Panc1 (cell line): Measurements from ENCODE around the gene FOXG1. TPM values are rescaled to one million over a fixed set of nuclear protein-coding genes. Genes with fewer than 3 reads are reported as not detected.

Experiments
- ATAC-seq: fragments of 200-7000 bp; cut with Tn5 transposase; 2 replicates; pipeline ENCODE4 v1.9.1; 2020; ENCODE audit warnings: mild to moderate bottlenecking, moderate library complexity
- Bru-seq: library from RNA; stranded (reverse); fragments of 400-500 nt; gene quantifications from one replicate; lab custom pipeline; 2021; lab: Mats Ljungman, UMichigan
- BruChase-seq, 2 experiments: library from RNA; stranded (reverse); fragments of 400-500 nt; gene quantifications; one replicate each; lab custom pipeline; 2021; lab: Mats Ljungman, UMichigan
- BruUV-seq: library from RNA; stranded (reverse); fragments of 400-500 nt; replicated peaks from 2 replicates; lab custom pipeline; 2021; lab: Mats Ljungman, UMichigan
- CTCF ChIA-PET: fragments of 300-600 bp; sonication (Branson Sonifier 250); formaldehyde crosslinking; loops from one replicate; lab custom pipeline; 2022; ENCODE audit warnings: antibody characterized with exemption; lab: Charles Lee
- POLR2A ChIA-PET: fragments of 300-600 bp; sonication (Branson Sonifier 250); formaldehyde crosslinking; loops from one replicate; lab custom pipeline; 2022; ENCODE audit warnings: antibody characterized with exemption; lab: Charles Lee
- DNase-seq: peaks from one replicate; pipeline ENCODE4 v3.0.0-alpha.2; 2010; ENCODE audit warnings: low read depth, low spot score
- H3K27ac ChIP-seq: 2 replicates; pipeline ENCODE4 v1.5.1; 2011; ENCODE audit warnings: mild to moderate bottlenecking, low read length, inconsistent platforms
- H3K27me3 ChIP-seq: fragments of 200-500 bp; sonication (Bioruptor generic); 2 replicates; pipeline ENCODE4 v1.6.0; 2014; ENCODE audit warnings: low read length, inconsistent platforms; ENCODE audit not compliant: control insufficient read depth, insufficient read depth
- H3K36me3 ChIP-seq: fragments of 200-500 bp; sonication (Bioruptor generic); 2 replicates; pipeline ENCODE4 v1.5.1; 2014; ENCODE audit warnings: inconsistent platforms, mild to moderate bottlenecking, low read length, moderate library complexity; ENCODE audit not compliant: control insufficient read depth, insufficient read depth
- H3K4me1 ChIP-seq: 2 replicates; pipeline ENCODE4 v1.5.1; 2011; ENCODE audit warnings: inconsistent platforms, mild to moderate bottlenecking, low read length, moderate library complexity; ENCODE audit not compliant: control insufficient read depth, insufficient read depth
- H3K4me3 ChIP-seq, 2 experiments: 2 replicates each; pipeline ENCODE4 v1.5.1; 2011 to 2012; ENCODE audit warnings: low read depth in 2 of 2, low read length in 2 of 2, mild to moderate bottlenecking in 2 of 2, inconsistent platforms in 1 of 2, moderate library complexity in 1 of 2
- H3K9me3 ChIP-seq: fragments of 200-500 bp; sonication (Bioruptor generic); 2 replicates; pipeline ENCODE4 v1.5.1; 2014; ENCODE audit warnings: low read depth, mild to moderate bottlenecking, inconsistent platforms, low read length, moderate library complexity; ENCODE audit not compliant: control insufficient read depth, insufficient read depth
- POLR2AphosphoS5 ChIP-seq: IDR thresholded peaks from 2 replicates; pipeline ENCODE4 v1.6.1; 2012; ENCODE audit warnings: mild to moderate bottlenecking, low read depth, low read length, moderate library complexity
- SIN3A ChIP-seq: IDR thresholded peaks from 2 replicates; pipeline ENCODE4 v1.6.1; 2012; ENCODE audit warnings: low read depth, mild to moderate bottlenecking, low read length, moderate library complexity, borderline replicate concordance; ENCODE audit not compliant: insufficient read depth
- TCF7L2 ChIP-seq: IDR thresholded peaks from 2 replicates; pipeline ENCODE4 v1.6.1; 2011; ENCODE audit warnings: mild to moderate bottlenecking, low read depth, low read length, inconsistent platforms
- in situ Hi-C: cut with HindIII; loops from 2 replicates; pipeline ENCODE4 v1.10.0; 2016; ENCODE audit warnings: low sequenced_read_pairs, low pct_unique_long_range_greater_than_20kb
- intact Hi-C: fragments of 100-400 bp; cut with micrococcal nuclease; formaldehyde crosslinking; loops from one replicate; pipeline ENCODE4 v1.10.0; 2022; ENCODE audit not compliant: unreplicated experiment
- long read RNA-seq: library from polyadenylated mRNA; unstranded; transcript quantifications from one replicate; pipeline ENCODE4 v2.0.0, GENCODE V29; 2021; ENCODE audit not compliant: unreplicated experiment
- polyA plus RNA-seq: library from polyadenylated mRNA; unstranded; fragments of >200 nt; gene quantifications from one replicate; pipeline ENCODE4 v1.2.1, GENCODE V29; 2012; ENCODE audit warnings: missing spikeins; ENCODE audit not compliant: insufficient read length
- total RNA-seq: library from RNA; stranded (reverse); gene quantifications from one replicate; pipeline ENCODE4 v1.2.1, GENCODE V29; 2021; ENCODE audit not compliant: unreplicated experiment
- TF ChIP-seq, protein P1 (sequence below): fragments of 450-650 bp; IDR thresholded peaks from 2 replicates; pipeline ENCODE4 v1.5.1; 2017; ENCODE audit warnings: mild to moderate bottlenecking
- TF ChIP-seq, protein P2 (sequence below), 2 experiments: IDR thresholded peaks; 2 replicates each; pipeline ENCODE4 v1.6.1; 2011 to 2012; ENCODE audit warnings: low read depth in 2 of 2, control low read depth in 1 of 2, low read length in 1 of 2, mild to moderate bottlenecking in 1 of 2, moderate library complexity in 1 of 2; ENCODE audit not compliant: insufficient read depth in 1 of 2

Gene FOXG1
- total RNA-seq (not detected), Bru-seq, nascent RNA (not detected), BruChase-seq, experiment 1, labeled RNA remaining after a 2-hour chase (not detected), BruChase-seq, experiment 2, labeled RNA remaining after a 6-hour chase (not detected)
- polyA plus RNA-seq = not detected
- long read RNA-seq = 0 reads

DNA sequence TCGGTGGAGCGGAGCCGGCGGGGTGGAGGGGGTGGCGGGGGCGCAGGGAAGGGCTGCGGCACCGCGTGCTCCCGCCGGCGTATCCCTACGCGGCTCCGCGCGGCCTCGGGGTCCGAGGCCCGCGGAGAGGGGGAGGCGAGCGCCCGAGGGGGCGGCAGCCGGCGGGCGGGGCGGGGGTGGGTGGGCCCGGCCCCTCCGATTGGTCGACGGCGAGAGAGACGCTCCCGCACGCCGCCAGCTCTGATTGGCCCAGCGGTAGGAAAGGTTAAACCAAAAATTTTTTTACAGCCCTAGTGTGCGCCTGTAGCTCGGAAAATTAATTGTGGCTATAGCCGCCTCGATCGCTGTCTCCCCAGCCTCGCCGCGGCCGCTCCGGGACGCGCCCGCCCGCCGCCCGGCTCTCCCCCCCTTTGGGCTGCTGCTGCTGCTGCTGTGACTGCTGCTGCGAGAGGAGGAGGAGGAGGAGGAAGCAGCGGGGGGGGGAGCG lies at the start of gene FOXG1:
FOXG1 (plus strand) TSS at position 319 of the 487 bp plus-strand sequence. CDS start 493 bp downstream, outside the sequence.
- TF ChIP-seq POLR2AphosphoS5 = no peak
- TF ChIP-seq SIN3A = no peak
- TF ChIP-seq, protein P1, sequence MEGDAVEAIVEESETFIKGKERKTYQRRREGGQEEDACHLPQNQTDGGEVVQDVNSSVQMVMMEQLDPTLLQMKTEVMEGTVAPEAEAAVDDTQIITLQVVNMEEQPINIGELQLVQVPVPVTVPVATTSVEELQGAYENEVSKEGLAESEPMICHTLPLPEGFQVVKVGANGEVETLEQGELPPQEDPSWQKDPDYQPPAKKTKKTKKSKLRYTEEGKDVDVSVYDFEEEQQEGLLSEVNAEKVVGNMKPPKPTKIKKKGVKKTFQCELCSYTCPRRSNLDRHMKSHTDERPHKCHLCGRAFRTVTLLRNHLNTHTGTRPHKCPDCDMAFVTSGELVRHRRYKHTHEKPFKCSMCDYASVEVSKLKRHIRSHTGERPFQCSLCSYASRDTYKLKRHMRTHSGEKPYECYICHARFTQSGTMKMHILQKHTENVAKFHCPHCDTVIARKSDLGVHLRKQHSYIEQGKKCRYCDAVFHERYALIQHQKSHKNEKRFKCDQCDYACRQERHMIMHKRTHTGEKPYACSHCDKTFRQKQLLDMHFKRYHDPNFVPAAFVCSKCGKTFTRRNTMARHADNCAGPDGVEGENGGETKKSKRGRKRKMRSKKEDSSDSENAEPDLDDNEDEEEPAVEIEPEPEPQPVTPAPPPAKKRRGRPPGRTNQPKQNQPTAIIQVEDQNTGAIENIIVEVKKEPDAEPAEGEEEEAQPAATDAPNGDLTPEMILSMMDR = no peak
- TF ChIP-seq TCF7L2 = no peak
- TF ChIP-seq, protein P2, sequence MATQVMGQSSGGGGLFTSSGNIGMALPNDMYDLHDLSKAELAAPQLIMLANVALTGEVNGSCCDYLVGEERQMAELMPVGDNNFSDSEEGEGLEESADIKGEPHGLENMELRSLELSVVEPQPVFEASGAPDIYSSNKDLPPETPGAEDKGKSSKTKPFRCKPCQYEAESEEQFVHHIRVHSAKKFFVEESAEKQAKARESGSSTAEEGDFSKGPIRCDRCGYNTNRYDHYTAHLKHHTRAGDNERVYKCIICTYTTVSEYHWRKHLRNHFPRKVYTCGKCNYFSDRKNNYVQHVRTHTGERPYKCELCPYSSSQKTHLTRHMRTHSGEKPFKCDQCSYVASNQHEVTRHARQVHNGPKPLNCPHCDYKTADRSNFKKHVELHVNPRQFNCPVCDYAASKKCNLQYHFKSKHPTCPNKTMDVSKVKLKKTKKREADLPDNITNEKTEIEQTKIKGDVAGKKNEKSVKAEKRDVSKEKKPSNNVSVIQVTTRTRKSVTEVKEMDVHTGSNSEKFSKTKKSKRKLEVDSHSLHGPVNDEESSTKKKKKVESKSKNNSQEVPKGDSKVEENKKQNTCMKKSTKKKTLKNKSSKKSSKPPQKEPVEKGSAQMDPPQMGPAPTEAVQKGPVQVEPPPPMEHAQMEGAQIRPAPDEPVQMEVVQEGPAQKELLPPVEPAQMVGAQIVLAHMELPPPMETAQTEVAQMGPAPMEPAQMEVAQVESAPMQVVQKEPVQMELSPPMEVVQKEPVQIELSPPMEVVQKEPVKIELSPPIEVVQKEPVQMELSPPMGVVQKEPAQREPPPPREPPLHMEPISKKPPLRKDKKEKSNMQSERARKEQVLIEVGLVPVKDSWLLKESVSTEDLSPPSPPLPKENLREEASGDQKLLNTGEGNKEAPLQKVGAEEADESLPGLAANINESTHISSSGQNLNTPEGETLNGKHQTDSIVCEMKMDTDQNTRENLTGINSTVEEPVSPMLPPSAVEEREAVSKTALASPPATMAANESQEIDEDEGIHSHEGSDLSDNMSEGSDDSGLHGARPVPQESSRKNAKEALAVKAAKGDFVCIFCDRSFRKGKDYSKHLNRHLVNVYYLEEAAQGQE (IDR thresholded peaks at IDR 0.05; ENCODE audit: insufficient read depth in 1 of 2, low read depth in 2 of 2, low read length in 1 of 2) = no peak
- in situ Hi-C loops = loop anchor here (25.0 kb wide), 1 partner anchor 771 kb away; no protein-coding TSS in a partner anchor
- no peaks in the 10 kb centered on the region for H3K27me3 ChIP-seq

DNA sequence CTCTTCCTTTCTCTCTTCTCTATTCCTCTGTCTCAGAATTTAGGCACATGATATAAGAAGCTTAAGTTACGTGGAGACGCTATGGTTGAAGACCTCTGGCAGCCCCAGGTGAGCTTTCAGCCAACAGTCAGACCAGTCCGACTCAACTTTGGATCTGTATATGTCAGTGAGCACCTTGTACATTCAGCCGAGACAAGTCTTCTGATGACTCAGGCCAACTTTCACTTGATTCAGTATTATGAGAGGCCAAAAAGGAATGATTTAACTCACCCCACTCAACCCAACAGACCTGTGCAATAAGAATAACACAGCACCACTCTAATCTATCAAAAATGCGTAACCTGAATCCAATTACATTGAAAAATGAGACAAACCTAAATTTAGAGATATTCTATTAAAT lies 47.5 kb upstream of the FOXG1 start:
- in situ Hi-C loops (no loop called here), intact Hi-C loops (no loop called here)
- Histone ChIP-seq H3K27me3 (no peaks in the 10 kb centered on the region), H3K36me3 (no peaks in the 10 kb centered on the region), H3K9me3 (no peaks in the 10 kb centered on the region), H3K4me3 (no peak overlapping the region), H3K27ac (no peak overlapping the region), H3K4me1 (no peaks in the 10 kb centered on the region)
- CTCF ChIA-PET = no interaction called here
- no peak for DNase-seq
- no TSS peak for BruUV-seq
- TF ChIP-seq POLR2AphosphoS5 = no peak
- TF ChIP-seq, protein P1 = no peak
- TF ChIP-seq SIN3A = no peak
- no peak for TF ChIP-seq TCF7L2
- TF ChIP-seq, protein P2 (IDR thresholded peaks at IDR 0.05; ENCODE audit: insufficient read depth in 1 of 2, low read depth in 2 of 2, low read length in 1 of 2) = no peak
- ATAC-seq = no peak
- POLR2A ChIA-PET = no interaction called here

More for the DNA sequence above, at the start of gene FOXG1:
- CTCF ChIA-PET = no interaction called here
- no peak within 1 kb of the TSS for H3K4me3 ChIP-seq
- intact Hi-C loops = no loop called here
- POLR2A ChIA-PET = no interaction called here
- no peaks in the 10 kb centered on the region for H3K9me3 ChIP-seq
- H3K36me3 ChIP-seq = no peaks in the 10 kb centered on the region
- no TSS peak for BruUV-seq
- no peaks in the 10 kb centered on the region for H3K4me1 ChIP-seq
- no peak for DNase-seq
- no peak within 1 kb of the TSS for H3K27ac ChIP-seq
- no peak for ATAC-seq
